ENCODE results near the gene DCLK1.

The DCLK1 gene

DNA sequence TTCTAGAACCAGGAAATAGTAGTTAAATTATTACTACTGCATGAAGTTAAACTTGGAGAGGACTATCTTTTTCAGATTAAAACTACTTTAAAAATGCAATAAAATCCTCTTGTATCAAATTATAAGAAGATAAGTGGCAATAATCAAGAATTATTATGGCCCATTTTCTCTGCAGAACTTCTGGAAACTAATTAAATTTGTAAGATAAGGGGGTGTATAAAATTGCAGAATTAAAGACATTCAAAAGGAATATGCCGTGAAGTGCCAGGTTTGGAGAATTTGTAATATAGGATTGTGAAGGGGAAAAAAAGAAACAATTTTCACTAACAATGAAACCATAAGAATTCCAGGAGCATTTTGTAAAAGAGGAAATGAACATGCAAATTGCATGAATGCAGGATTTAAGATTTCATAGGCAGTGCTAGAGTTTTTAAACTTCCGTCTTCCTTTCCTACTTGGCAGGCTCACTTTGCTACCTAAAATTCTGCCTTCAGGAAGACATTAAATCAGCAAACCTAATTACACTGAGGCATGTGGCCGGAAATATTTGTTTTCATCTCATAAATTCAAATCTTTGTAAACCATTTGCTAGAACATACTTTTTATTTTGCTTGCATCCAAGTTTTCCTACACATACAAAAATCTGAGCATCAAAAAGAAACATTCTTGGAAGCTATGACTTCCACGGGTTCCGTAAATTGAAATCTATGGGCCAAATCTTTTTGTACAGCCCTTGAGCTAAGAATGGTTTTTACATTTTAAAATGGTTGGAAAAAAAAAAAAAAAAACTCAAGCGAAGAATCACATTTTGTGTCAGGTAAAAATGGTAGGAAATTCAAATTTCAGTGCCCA, 166.9 kb downstream of the DCLK1 start:
- H3K27ac Mint-ChIP-seq (ENCODE audit: low read depth), result no peak overlapping the region
- DNase-seq (ENCODE audit: low spot score in 2 of 2) (no peak), ATAC-seq (replicated peaks; ENCODE audit: extremely low read depth, poor library complexity, severe bottlenecking) (no peak)
- no peak overlapping the region for H3K4me3 Mint-ChIP-seq
- H3K36me3 Mint-ChIP-seq (ENCODE audit: insufficient read depth), result no peaks in the 10 kb centered on the region
- peaks cover 11% of the 10 kb centered on the region for H3K9me3 Mint-ChIP-seq
- no peaks in the 10 kb centered on the region for H3K27me3 Mint-ChIP-seq
- H3K4me1 Mint-ChIP-seq, result no peaks in the 10 kb centered on the region

DNA sequence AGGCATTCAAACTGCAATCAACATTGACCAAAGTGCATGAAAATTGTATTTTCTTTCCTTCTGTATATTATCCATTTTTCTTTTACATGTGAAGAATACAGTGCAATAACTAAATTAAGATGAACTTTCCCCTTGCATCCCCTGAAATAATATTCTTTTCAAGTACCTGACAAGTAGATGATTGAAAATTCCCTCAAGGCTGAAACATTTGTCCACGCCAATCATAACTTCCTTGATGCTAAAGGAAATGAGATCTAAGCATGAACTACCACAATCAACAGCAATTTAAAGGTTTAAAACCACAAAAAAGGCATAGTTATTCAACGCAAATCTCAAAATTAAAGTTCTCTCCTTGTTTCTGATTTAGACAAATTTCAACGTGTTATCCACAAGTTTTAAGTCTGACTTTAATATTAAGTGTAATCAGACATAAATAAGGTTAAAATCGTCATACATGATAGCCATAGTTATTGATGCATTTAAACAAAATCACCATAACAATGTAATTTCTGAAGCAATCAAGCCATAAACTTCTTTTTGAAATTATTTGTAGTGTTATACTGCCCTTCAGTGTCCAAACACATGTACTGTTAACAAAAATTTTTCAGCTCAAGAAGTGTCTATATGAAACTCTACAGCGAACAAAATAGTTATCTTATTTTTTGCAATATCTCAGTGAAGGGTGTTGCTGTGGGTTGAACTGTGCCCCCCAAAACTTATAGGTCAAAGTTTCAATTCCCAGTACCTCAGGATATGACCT, 169.5 kb downstream of the DCLK1 start:
- Mint-ChIP-seq H3K27ac (ENCODE audit: low read depth) (no peak overlapping the region), H3K4me3 (no peak overlapping the region), H3K36me3 (ENCODE audit: insufficient read depth) (no peaks in the 10 kb centered on the region), H3K27me3 (no peaks in the 10 kb centered on the region), H3K9me3 (no peaks in the 10 kb centered on the region), H3K4me1 (no peaks in the 10 kb centered on the region)
- no peak for DNase-seq (ENCODE audit: low spot score in 2 of 2)
- no peak for ATAC-seq (replicated peaks; ENCODE audit: extremely low read depth, poor library complexity, severe bottlenecking)

DNA sequence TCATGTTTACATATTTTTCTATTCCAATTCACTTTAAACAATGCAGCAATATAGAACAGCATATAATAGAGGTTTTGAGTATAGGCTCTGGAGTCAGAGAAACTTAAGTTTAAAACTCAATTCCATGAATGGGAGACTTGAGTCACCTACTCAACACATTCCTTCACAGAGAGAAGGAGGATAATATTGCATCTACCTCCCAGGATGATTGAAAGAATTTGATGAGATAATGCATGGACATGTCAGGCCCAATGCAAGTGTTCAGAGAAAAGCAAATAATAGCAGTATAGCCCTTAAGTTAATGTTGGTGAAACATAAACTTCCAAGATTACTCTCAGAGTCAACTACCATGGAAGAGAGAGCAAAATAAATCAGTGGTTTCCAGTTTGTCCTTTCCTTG, 170.2 kb downstream of the DCLK1 start:
- Mint-ChIP-seq H3K4me3 (no peak overlapping the region), H3K27me3 (no peaks in the 10 kb centered on the region)
- no peak for DNase-seq (ENCODE audit: low spot score in 2 of 2)

DNA sequence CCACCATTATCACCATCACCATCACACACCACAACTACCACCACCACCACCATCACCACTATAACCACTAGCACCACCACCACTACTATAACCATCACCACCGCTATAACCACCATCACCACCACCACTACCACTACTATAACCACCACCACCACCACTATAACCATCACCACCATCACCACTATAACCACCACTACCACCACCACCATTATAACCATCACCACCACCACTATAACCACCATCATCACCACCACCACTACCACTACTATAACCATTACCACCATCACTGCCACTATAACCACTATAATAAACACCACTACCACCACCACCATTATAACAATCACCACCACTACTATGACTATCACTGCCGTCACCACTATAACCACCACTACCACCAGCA, 173.2 kb downstream of the DCLK1 start:
- Mint-ChIP-seq H3K27ac (ENCODE audit: low read depth) (no peak overlapping the region), H3K4me3 (no peak overlapping the region), H3K9me3 (no peaks in the 10 kb centered on the region), H3K27me3 (no peaks in the 10 kb centered on the region), H3K36me3 (ENCODE audit: insufficient read depth) (no peaks in the 10 kb centered on the region), H3K4me1 (no peaks in the 10 kb centered on the region)
- ATAC-seq (replicated peaks; ENCODE audit: extremely low read depth, poor library complexity, severe bottlenecking) (peak; percentile 14), DNase-seq (ENCODE audit: low spot score in 2 of 2) (no peak)

More for the DNA sequence above, 170.2 kb downstream of the DCLK1 start:
- ATAC-seq (replicated peaks; ENCODE audit: extremely low read depth, poor library complexity, severe bottlenecking), result no peak
- no peaks in the 10 kb centered on the region for H3K4me1 Mint-ChIP-seq
- H3K36me3 Mint-ChIP-seq (ENCODE audit: insufficient read depth), result no peaks in the 10 kb centered on the region
- H3K9me3 Mint-ChIP-seq, result no peaks in the 10 kb centered on the region
- no peak overlapping the region for H3K27ac Mint-ChIP-seq (ENCODE audit: low read depth)

DNA sequence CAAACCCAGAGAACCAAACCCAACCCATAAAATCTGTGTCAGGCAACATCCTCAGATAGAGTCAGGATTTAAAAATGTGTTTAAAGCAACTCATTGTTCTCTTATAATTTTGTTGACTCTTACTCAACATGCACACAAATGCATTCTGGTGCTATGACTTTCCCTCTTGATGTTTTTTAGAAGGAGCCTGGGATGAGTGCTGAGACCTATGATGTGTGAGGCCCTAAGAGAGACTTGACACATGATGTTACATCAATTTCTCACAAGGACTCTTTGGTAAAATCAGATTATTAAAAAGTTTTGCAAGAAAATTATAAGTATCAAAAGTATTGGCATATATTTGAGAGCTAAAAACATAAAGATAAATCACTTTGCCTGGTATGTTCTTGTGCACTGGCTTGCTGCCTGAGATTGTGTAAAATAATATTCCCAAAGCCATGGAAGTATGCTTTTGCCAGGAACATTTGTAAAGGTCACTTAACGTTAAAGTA, 173.9 kb downstream of the DCLK1 start:
- no peaks in the 10 kb centered on the region for H3K9me3 Mint-ChIP-seq
- H3K4me1 Mint-ChIP-seq, result no peaks in the 10 kb centered on the region
- no peaks in the 10 kb centered on the region for H3K36me3 Mint-ChIP-seq (ENCODE audit: insufficient read depth)
- no peaks in the 10 kb centered on the region for H3K27me3 Mint-ChIP-seq
- no peak for ATAC-seq (replicated peaks; ENCODE audit: extremely low read depth, poor library complexity, severe bottlenecking)
- H3K27ac Mint-ChIP-seq (ENCODE audit: low read depth), result no peak overlapping the region
- H3K4me3 Mint-ChIP-seq, result no peak overlapping the region
- no peak for DNase-seq (ENCODE audit: low spot score in 2 of 2)

DNA sequence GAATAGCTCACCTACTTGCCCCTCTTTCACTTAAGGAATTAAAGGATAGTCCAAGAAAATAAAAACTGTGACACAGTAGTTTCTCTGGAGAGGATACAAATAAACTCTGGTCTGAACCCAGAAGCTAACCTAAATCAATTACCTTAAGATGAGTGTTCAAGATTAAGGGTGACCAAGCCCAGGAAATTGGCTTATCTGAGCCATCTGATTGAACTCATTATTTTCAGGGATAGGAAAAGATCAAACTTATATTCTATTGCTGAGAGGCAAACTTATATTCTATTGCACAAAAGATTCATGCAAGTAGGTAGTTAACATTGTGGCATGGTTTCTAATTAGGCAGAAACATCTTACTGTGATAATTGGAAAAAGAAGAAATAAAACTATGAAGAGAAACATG, 175.1 kb downstream of the DCLK1 start:
- H3K27ac Mint-ChIP-seq (ENCODE audit: low read depth), result no peak overlapping the region
- ATAC-seq (replicated peaks; ENCODE audit: extremely low read depth, poor library complexity, severe bottlenecking), result no peak
- no peaks in the 10 kb centered on the region for H3K36me3 Mint-ChIP-seq (ENCODE audit: insufficient read depth)
- H3K27me3 Mint-ChIP-seq, result no peaks in the 10 kb centered on the region
- peaks cover 6% of the 10 kb centered on the region for H3K9me3 Mint-ChIP-seq
- no peaks in the 10 kb centered on the region for H3K4me1 Mint-ChIP-seq
- H3K4me3 Mint-ChIP-seq, result no peak overlapping the region
- DNase-seq (ENCODE audit: low spot score in 2 of 2), result no peak

DNA sequence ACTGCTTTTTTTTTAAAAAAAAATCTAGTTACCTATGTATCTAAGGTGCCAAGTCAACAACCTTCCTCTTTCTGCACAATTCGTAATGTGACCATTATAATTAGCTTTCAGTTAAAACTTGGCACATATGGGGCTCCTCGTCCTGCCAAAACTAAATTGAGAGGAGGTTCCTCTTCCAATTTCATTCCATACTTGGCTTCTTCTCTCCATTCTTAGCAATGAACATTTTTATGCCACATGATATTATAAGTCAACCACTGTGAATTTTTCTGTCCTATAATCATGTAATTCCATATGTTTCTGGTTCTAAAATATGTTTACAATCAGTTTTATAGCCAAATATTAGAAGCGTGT, 177.0 kb downstream of the DCLK1 start:
- no peak overlapping the region for H3K4me3 Mint-ChIP-seq
- H3K4me1 Mint-ChIP-seq, result no peaks in the 10 kb centered on the region

DNA sequence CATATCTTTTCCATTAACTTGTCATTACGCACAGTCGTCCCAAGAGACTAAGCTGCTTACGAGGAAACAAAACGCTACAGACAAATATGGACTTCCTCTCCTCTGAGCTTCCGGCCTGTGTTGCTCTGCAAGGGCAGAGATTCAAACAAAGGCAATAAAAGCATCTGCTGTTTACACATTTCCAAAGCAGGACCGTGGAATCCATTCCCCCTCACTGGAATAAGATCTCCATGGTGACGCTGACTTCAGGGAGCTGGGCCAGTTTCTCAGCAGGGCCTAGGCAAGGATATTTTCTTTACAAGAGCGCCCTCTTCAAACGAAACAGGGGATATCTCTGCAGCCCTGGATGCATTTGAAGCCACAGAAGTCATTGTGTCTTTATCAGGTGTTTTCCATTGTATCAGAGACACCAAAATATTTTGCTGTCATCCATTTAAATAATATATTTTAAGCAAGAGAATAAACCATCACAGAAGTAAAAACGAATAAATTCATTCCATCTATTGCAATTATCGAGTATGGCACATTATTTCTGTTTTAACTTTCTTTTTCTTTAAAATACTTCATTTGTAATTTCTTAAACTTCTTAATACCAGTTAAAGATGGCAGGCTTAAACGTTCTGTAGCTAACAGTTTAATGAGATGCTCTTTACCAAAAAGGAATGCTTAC, 177.5 kb downstream of the DCLK1 start:
- DNase-seq (ENCODE audit: low spot score in 2 of 2), result no peak
- ATAC-seq (replicated peaks; ENCODE audit: extremely low read depth, poor library complexity, severe bottlenecking), result no peak
- no peak overlapping the region for H3K27ac Mint-ChIP-seq (ENCODE audit: low read depth)
- H3K27me3 Mint-ChIP-seq, result no peaks in the 10 kb centered on the region
- no peaks in the 10 kb centered on the region for H3K4me1 Mint-ChIP-seq
- no peaks in the 10 kb centered on the region for H3K36me3 Mint-ChIP-seq (ENCODE audit: insufficient read depth)
- no peak overlapping the region for H3K4me3 Mint-ChIP-seq
- peaks cover 11% of the 10 kb centered on the region for H3K9me3 Mint-ChIP-seq

More for the DNA sequence above, 177.0 kb downstream of the DCLK1 start:
- DNase-seq (ENCODE audit: low spot score in 2 of 2), result no peak
- Mint-ChIP-seq H3K9me3 (peaks cover 11% of the 10 kb centered on the region), H3K27ac (ENCODE audit: low read depth) (no peak overlapping the region), H3K36me3 (ENCODE audit: insufficient read depth) (no peaks in the 10 kb centered on the region), H3K27me3 (no peaks in the 10 kb centered on the region)
- no peak for ATAC-seq (replicated peaks; ENCODE audit: extremely low read depth, poor library complexity, severe bottlenecking)

DNA sequence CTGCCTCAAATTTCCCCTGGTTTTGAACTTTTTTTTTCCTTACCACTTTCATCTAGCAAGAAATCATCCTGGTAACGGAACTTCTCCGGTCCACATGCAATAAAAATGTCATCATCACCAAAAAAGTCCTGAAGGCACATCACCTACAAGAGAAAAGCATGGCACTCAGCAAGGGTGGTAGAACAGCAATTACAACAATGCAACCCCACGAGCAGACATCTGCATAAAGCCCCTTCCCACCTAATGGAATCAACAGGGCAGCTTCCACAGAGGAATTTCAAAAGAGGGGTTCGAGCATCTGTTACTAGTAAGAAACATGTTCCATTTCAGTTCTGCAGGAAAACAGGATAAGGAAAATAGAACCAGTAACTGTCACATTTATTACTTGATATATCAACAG, 183.9 kb downstream of the DCLK1 start:
- H3K4me3 Mint-ChIP-seq, result no peak overlapping the region
- no peaks in the 10 kb centered on the region for H3K4me1 Mint-ChIP-seq
- no peak overlapping the region for H3K27ac Mint-ChIP-seq (ENCODE audit: low read depth)
- H3K9me3 Mint-ChIP-seq, result peaks cover 17% of the 10 kb centered on the region
- DNase-seq (ENCODE audit: low spot score in 2 of 2) (no peak), ATAC-seq (replicated peaks; ENCODE audit: extremely low read depth, poor library complexity, severe bottlenecking) (no peak)
- H3K27me3 Mint-ChIP-seq, result no peaks in the 10 kb centered on the region
- no peaks in the 10 kb centered on the region for H3K36me3 Mint-ChIP-seq (ENCODE audit: insufficient read depth)

DNA sequence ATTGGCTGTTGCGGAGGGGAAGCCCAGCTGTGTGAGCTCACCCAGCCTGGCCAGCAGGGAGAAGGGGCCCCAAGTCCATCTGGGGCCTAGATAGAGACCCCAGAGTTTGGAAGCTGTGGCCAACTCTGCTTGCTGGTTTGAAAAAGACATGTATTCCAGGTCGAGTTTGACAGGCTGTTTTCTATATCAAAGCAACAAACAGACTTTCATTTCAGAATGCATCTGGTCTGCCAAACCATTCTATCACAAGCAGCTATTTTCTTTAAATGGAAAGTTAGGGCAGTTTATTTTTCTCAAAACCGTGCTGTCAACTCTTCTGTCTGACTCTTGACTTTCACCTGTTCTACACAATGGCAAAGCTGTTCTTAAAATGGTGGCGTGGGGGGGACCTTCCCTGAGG, 185.8 kb downstream of the DCLK1 start:
- Mint-ChIP-seq H3K27ac (ENCODE audit: low read depth) (no peak overlapping the region), H3K27me3 (no peaks in the 10 kb centered on the region), H3K4me1 (no peaks in the 10 kb centered on the region), H3K36me3 (ENCODE audit: insufficient read depth) (no peaks in the 10 kb centered on the region), H3K4me3 (no peak overlapping the region), H3K9me3 (peaks cover 12% of the 10 kb centered on the region)
- no peak for DNase-seq (ENCODE audit: low spot score in 2 of 2)
- ATAC-seq (replicated peaks; ENCODE audit: extremely low read depth, poor library complexity, severe bottlenecking), result no peak

DNA sequence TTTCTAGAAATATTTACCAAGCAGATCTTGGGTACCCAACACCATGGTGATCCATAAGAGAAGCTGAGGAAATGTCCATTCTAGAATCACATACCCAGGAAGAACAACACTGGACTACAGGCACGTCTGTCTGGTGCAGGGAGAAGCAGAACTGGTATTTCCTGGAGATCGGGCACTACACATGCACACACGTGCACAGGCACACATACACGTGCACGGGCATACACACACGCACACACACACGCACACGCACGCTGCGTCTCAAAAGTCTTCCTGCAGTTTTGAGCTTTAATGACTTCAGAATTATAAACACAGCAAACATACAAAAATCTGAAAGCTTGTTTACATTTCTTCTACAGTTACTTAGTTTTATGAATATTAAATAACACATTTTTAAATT, 189.8 kb downstream of the DCLK1 start:
- Mint-ChIP-seq H3K4me3 (no peak overlapping the region), H3K36me3 (ENCODE audit: insufficient read depth) (no peaks in the 10 kb centered on the region), H3K9me3 (peaks cover 12% of the 10 kb centered on the region), H3K4me1 (no peaks in the 10 kb centered on the region), H3K27ac (ENCODE audit: low read depth) (no peak overlapping the region), H3K27me3 (no peaks in the 10 kb centered on the region)
- ATAC-seq (replicated peaks; ENCODE audit: extremely low read depth, poor library complexity, severe bottlenecking), result no peak
- DNase-seq (ENCODE audit: low spot score in 2 of 2), result no peak

DNA sequence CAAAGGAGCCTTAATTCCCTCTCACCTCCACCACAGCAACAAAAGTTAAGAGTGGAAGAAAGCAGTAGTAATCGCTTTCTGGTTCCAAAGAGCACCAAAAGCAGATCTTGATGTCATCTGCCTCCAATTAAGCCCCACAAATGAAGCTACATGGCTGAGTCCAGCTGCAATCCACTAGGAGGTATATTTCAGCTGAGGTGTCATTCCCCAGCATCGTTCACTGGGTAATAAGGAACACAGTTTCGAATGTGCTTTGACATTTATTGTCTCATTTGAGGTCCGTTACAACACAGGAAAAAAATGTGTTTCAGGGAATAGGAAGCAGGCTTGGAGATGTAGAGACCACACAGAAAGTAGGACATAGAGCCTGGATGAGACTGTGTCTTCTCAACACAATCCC, 190.4 kb downstream of the DCLK1 start:
- no peaks in the 10 kb centered on the region for H3K27me3 Mint-ChIP-seq
- H3K4me3 Mint-ChIP-seq, result no peak overlapping the region
- H3K27ac Mint-ChIP-seq (ENCODE audit: low read depth), result no peak overlapping the region
- ATAC-seq (replicated peaks; ENCODE audit: extremely low read depth, poor library complexity, severe bottlenecking) (no peak), DNase-seq (ENCODE audit: low spot score in 2 of 2) (no peak)
- H3K36me3 Mint-ChIP-seq (ENCODE audit: insufficient read depth), result no peaks in the 10 kb centered on the region
- H3K4me1 Mint-ChIP-seq, result no peaks in the 10 kb centered on the region
- H3K9me3 Mint-ChIP-seq, result peaks cover 12% of the 10 kb centered on the region

Measured in central memory CD8-positive, alpha-beta T cell (primary cell).